ENCODE data around the gene DIO3.

Gene DIO3

GRCh38 chr14:101518611-101519473 is 42.5 kb upstream of the DIO3 start:
- TF ChIP-seq TCF12 (IDR thresholded peaks at IDR 0.05; ENCODE audit: low read depth): no peak
- no peak for TF ChIP-seq EGR1 (IDR thresholded peaks at IDR 0.05)
- no peak for TF ChIP-seq ZBTB7A (IDR thresholded peaks at IDR 0.05; ENCODE audit: low read depth)
- TF ChIP-seq NFIC (IDR thresholded peaks at IDR 0.05): no peak
- no peak for TF ChIP-seq YY1 (IDR thresholded peaks at IDR 0.05; ENCODE audit: low read depth)
- TF ChIP-seq USF1 (IDR thresholded peaks at IDR 0.05): no peak
- no peak for TF ChIP-seq REST (IDR thresholded peaks at IDR 0.05; ENCODE audit: low read depth)
- TF ChIP-seq EP300 (IDR thresholded peaks at IDR 0.05; ENCODE audit: borderline replicate concordance): no peak
- TF ChIP-seq FOXM1 (IDR thresholded peaks at IDR 0.05; ENCODE audit: borderline replicate concordance, low read depth): no peak
- no peak for TF ChIP-seq TEAD4 (IDR thresholded peaks at IDR 0.05)
- TF ChIP-seq TAF1 (IDR thresholded peaks at IDR 0.05; ENCODE audit: low read depth): no peak
- TF ChIP-seq RAD21 (IDR thresholded peaks at IDR 0.05; ENCODE audit: low read depth): no peak
- TF ChIP-seq MAX (IDR thresholded peaks at IDR 0.05): no peak
- TF ChIP-seq CREB1 (IDR thresholded peaks at IDR 0.05; ENCODE audit: low read depth): no peak
- TF ChIP-seq CEBPB (IDR thresholded peaks at IDR 0.05): no peak

GRCh38 chr14:101520621-101521472 is 40.4 kb upstream of the DIO3 start:
- no peak for TF ChIP-seq YY1 (IDR thresholded peaks at IDR 0.05; ENCODE audit: low read depth)
- TF ChIP-seq TCF12 (IDR thresholded peaks at IDR 0.05; ENCODE audit: low read depth): no peak
- no peak for TF ChIP-seq NFIC (IDR thresholded peaks at IDR 0.05)
- TF ChIP-seq CREB1 (IDR thresholded peaks at IDR 0.05; ENCODE audit: low read depth): no peak
- no peak for TF ChIP-seq EGR1 (IDR thresholded peaks at IDR 0.05)
- TF ChIP-seq USF1 (IDR thresholded peaks at IDR 0.05): no peak
- TF ChIP-seq ZBTB7A (IDR thresholded peaks at IDR 0.05; ENCODE audit: low read depth): no peak
- TF ChIP-seq FOXM1 (IDR thresholded peaks at IDR 0.05; ENCODE audit: borderline replicate concordance, low read depth): no peak
- no peak for TF ChIP-seq RAD21 (IDR thresholded peaks at IDR 0.05; ENCODE audit: low read depth)
- no peak for TF ChIP-seq EP300 (IDR thresholded peaks at IDR 0.05; ENCODE audit: borderline replicate concordance)

GRCh38 chr14:101521473-101521915 is 39.8 kb upstream of the DIO3 start:
- TF ChIP-seq EP300 (IDR thresholded peaks at IDR 0.05; ENCODE audit: borderline replicate concordance) (no peak), YY1 (IDR thresholded peaks at IDR 0.05; ENCODE audit: low read depth) (no peak), MAX (IDR thresholded peaks at IDR 0.05) (no peak)

- TF ChIP-seq CREB1 (IDR thresholded peaks at IDR 0.05; ENCODE audit: low read depth) (no peak), TAF1 (IDR thresholded peaks at IDR 0.05; ENCODE audit: low read depth) (no peak), RAD21 (IDR thresholded peaks at IDR 0.05; ENCODE audit: low read depth) (no peak), NFIC (IDR thresholded peaks at IDR 0.05) (no peak), TEAD4 (IDR thresholded peaks at IDR 0.05) (no peak), CEBPB (IDR thresholded peaks at IDR 0.05) (no peak), REST (IDR thresholded peaks at IDR 0.05; ENCODE audit: low read depth) (no peak), MAX (IDR thresholded peaks at IDR 0.05) (no peak), ZBTB7A (IDR thresholded peaks at IDR 0.05; ENCODE audit: low read depth) (no peak), TCF12 (IDR thresholded peaks at IDR 0.05; ENCODE audit: low read depth) (no peak), EP300 (IDR thresholded peaks at IDR 0.05; ENCODE audit: borderline replicate concordance) (no peak), FOXM1 (IDR thresholded peaks at IDR 0.05; ENCODE audit: borderline replicate concordance, low read depth) (no peak), EGR1 (IDR thresholded peaks at IDR 0.05) (no peak), YY1 (IDR thresholded peaks at IDR 0.05; ENCODE audit: low read depth) (no peak), USF1 (IDR thresholded peaks at IDR 0.05) (no peak)
These were observed 39.3 kb upstream of the DIO3 start for GRCh38 chr14:101521978-101522377.
